Omental fat pad (tissue), 4 donors: ENCODE data around the gene SLC39A1. TPM values are rescaled to one million over a fixed set of nuclear protein-coding genes. Genes with fewer than 3 reads are reported as not detected.

Experiments used
- ATAC-seq: fragments of 150-250 bp; one replicate; pipeline ENCODE4 v1.9.1; 2016; ENCODE audit warnings: mild to moderate bottlenecking, moderate library complexity; ENCODE audit not compliant: low FRiP score
- DNase-seq: peaks from one replicate; pipeline ENCODE4 v3.0.0-alpha.2; 2019; ENCODE audit warnings: low spot score
- CTCF ChIP-seq, 3 donors: fragments of 450-650 bp; IDR thresholded peaks; one replicate each; pipeline ENCODE4 v1.5.1; 2016 to 2017; ENCODE audit warnings: antibody characterized with exemption in 3 of 3, mild to moderate bottlenecking in 3 of 3, moderate library complexity in 2 of 3
- total RNA-seq, 4 donors: library from RNA; depleted of rRNA; stranded (reverse); fragments of >200 nt; gene quantifications; one replicate each; pipeline ENCODE4 v1.1.0, GENCODE V29; 2016

The SLC39A1 gene
- total RNA-seq, 4 donors from 2014 or later = 80.5 to 125 (median 116) TPM

GRCh38 chr1:153928791-153929341 lies 34.5 kb downstream of the SLC39A1 start:
- ATAC-seq (no peak), DNase-seq (no peak)
- TF ChIP-seq CTCF (IDR thresholded peaks at IDR 0.05) = no peak

GRCh38 chr1:153928245-153928644 lies 35.1 kb downstream of the SLC39A1 start:
- ATAC-seq = no peak
- DNase-seq = no peak
- TF ChIP-seq CTCF (IDR thresholded peaks at IDR 0.05) = no peak

GRCh38 chr1:153926405-153926804 lies 36.9 kb downstream of the SLC39A1 start:
- DNase-seq (no peak), ATAC-seq (no peak)
- TF ChIP-seq CTCF (IDR thresholded peaks at IDR 0.05) = no peak

- no peak for TF ChIP-seq CTCF (IDR thresholded peaks at IDR 0.05)
- peak; percentile 100 for ATAC-seq
- peak; percentile 93 for DNase-seq
Measured at GRCh38 chr1:153922972-153923925, 40.1 kb downstream of the SLC39A1 start, which contains the start of gene GATAD2B. Gene GATAD2B (minus strand): TSS chr1:153922972. CDS start chr1:153828347, 94,625 bp downstream.

- DNase-seq = no peak
- ATAC-seq = peak; percentile 20
- TF ChIP-seq CTCF (IDR thresholded peaks at IDR 0.05) = no peak
Measured at GRCh38 chr1:153922076-153922971, 41.0 kb downstream of the SLC39A1 start.

GRCh38 chr1:153921803-153922075 lies 41.6 kb downstream of the SLC39A1 start:
- TF ChIP-seq CTCF (IDR thresholded peaks at IDR 0.05) = no peak
- DNase-seq (no peak), ATAC-seq (no peak)
